ENCODE data around the gene SPRED1. TPM values are rescaled to one million over a fixed set of nuclear protein-coding genes. Genes with fewer than 3 reads are reported as not detected.

The SPRED1 gene
- total and polyA plus RNA-seq, 2 experiments from 2014 or later = 8.2 to 23.2 TPM

- H3K36me3 ChIP-seq (replicated peaks; ENCODE audit: insufficient read depth, low read depth) = no peaks in the 10 kb centered on the region
- no peaks in the 10 kb centered on the region for H3K79me2 ChIP-seq
- WGBS (ENCODE audit: low lambda C conversion rate, missing lambda C conversion rate) = 57% methylated on average over 4 of the region's 4 CpGs
- peak; percentile 62 for DNase-seq (ENCODE audit: low spot score)
- peak overlapping the region; percentile 78 for H3K27ac ChIP-seq
- no peaks in the 10 kb centered on the region for H3K27me3 ChIP-seq
- H4K20me1 ChIP-seq (ENCODE audit: insufficient read depth, poor library complexity, severe bottlenecking) = no peaks in the 10 kb centered on the region
- peaks cover 34% of the 10 kb centered on the region for H3K4me1 ChIP-seq (ENCODE audit: insufficient read depth)
- H3K9me3 ChIP-seq (ENCODE audit: low read depth) = no peaks in the 10 kb centered on the region
- H3K9me2 ChIP-seq (replicated peaks; ENCODE audit: insufficient read depth) = no peaks in the 10 kb centered on the region
- TF ChIP-seq EZH2phosphoT487 (IDR thresholded peaks at IDR 0.05; ENCODE audit: low read depth, severe bottlenecking, unreplicated experiment) (no peak), EZH2 (IDR thresholded peaks at IDR 0.05; ENCODE audit: borderline replicate concordance) (no peak), CTCF (IDR thresholded peaks at IDR 0.05; ENCODE audit: poor library complexity) (no peak)
- no peak overlapping the region for H2AFZ ChIP-seq
- H3K4me2 ChIP-seq = peak overlapping the region; percentile 1
- H3K4me3 ChIP-seq = no peak overlapping the region
Measured at GRCh38 chr15:38216763-38217162, 35.9 kb upstream of the SPRED1 start.

- Histone ChIP-seq H3K36me3 (replicated peaks; ENCODE audit: insufficient read depth, low read depth) (no peaks in the 10 kb centered on the region), H3K4me3 (no peak overlapping the region), H3K9me3 (ENCODE audit: low read depth) (no peaks in the 10 kb centered on the region), H3K4me2 (peak overlapping the region; percentile 1), H3K27me3 (no peaks in the 10 kb centered on the region), H3K4me1 (ENCODE audit: insufficient read depth) (peaks cover 32% of the 10 kb centered on the region), H4K20me1 (ENCODE audit: insufficient read depth, poor library complexity, severe bottlenecking) (no peaks in the 10 kb centered on the region), H3K9me2 (replicated peaks; ENCODE audit: insufficient read depth) (no peaks in the 10 kb centered on the region), H3K79me2 (no peaks in the 10 kb centered on the region), H3K27ac (peak overlapping the region; percentile 75), H2AFZ (no peak overlapping the region)
- no peak for TF ChIP-seq CTCF (IDR thresholded peaks at IDR 0.05; ENCODE audit: poor library complexity)
- 52% methylated on average over 3 of the region's 3 CpGs for WGBS (ENCODE audit: low lambda C conversion rate, missing lambda C conversion rate)
- no peak for DNase-seq (ENCODE audit: low spot score)
Measured at GRCh38 chr15:38217191-38217595, 35.4 kb upstream of the SPRED1 start.

- H3K27me3 ChIP-seq = no peaks in the 10 kb centered on the region
- TF ChIP-seq EZH2phosphoT487 (IDR thresholded peaks at IDR 0.05; ENCODE audit: low read depth, severe bottlenecking, unreplicated experiment) (no peak), EZH2 (IDR thresholded peaks at IDR 0.05; ENCODE audit: borderline replicate concordance) (no peak), CTCF (IDR thresholded peaks at IDR 0.05; ENCODE audit: poor library complexity) (no peak)
- H3K79me2 ChIP-seq = no peaks in the 10 kb centered on the region
- H2AFZ ChIP-seq = no peak overlapping the region
- H3K27ac ChIP-seq = peak overlapping the region; percentile 75
- no peaks in the 10 kb centered on the region for H3K36me3 ChIP-seq (replicated peaks; ENCODE audit: insufficient read depth, low read depth)
- H3K4me3 ChIP-seq = no peak overlapping the region
- 76% methylated on average over 3 of the region's 3 CpGs for WGBS (ENCODE audit: low lambda C conversion rate, missing lambda C conversion rate)
- no peaks in the 10 kb centered on the region for H3K9me3 ChIP-seq (ENCODE audit: low read depth)
- no peaks in the 10 kb centered on the region for H4K20me1 ChIP-seq (ENCODE audit: insufficient read depth, poor library complexity, severe bottlenecking)
- peaks cover 24% of the 10 kb centered on the region for H3K4me1 ChIP-seq (ENCODE audit: insufficient read depth)
- H3K4me2 ChIP-seq = no peak overlapping the region
- H3K9me2 ChIP-seq (replicated peaks; ENCODE audit: insufficient read depth) = no peaks in the 10 kb centered on the region
- DNase-seq (ENCODE audit: low spot score) = no peak
Measured at GRCh38 chr15:38217788-38218609, 34.6 kb upstream of the SPRED1 start.

Data from hepatocyte (in vitro differentiated cells).